ENCODE measurements around the gene TEX13B. TPM values are rescaled to one million over a fixed set of nuclear protein-coding genes. Genes with fewer than 3 reads are reported as not detected.
A peak's percentile ranks its signal among the peaks of the same experiment; 100 is the strongest.

TEX13B gene
- total RNA-seq, 1 experiment from 2014 or later, result not detected

DNA sequence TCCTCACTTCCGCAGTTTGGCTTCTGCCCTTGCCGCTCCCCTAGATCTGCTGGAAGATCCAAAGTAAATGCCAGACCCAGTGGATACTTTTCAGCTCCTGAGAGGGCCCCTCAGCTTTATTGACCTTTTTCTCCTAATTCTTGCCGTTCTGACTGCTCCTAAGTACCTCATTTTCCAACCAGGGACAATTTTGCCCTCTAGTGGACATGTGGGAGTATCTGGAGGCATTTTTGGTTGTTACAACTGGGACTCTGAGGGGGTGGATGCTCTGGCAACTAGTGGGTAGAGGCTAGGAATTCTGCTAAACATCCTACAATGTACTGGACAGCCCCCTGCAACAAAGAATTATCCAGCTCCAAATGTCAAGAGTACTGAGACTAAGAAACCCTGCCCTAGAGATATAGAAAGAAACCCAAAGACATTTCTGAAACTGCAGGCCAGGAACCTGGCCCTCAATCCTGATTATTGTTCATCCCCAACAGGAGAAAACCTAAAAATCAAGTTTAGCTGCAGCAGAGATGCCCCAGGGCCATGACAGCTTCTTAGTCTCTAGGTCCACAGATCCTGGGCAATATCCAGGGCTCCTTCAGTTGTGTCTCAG, 3.4 kb downstream of the TEX13B start:
- H3K4me2 ChIP-seq (ENCODE audit: low read length), result no peak overlapping the region
- no peaks in the 10 kb centered on the region for H3K9me3 ChIP-seq (ENCODE audit: control insufficient read depth in 1 of 2, insufficient read depth in 1 of 2, low read depth in 1 of 2, low read length in 2 of 2)
- H3K79me2 ChIP-seq (ENCODE audit: insufficient read depth, low read length), result no peaks in the 10 kb centered on the region
- no peaks in the 10 kb centered on the region for H3K36me3 ChIP-seq (ENCODE audit: control insufficient read depth in 1 of 2, insufficient read depth in 2 of 2, low read length in 2 of 2)
- no peaks in the 10 kb centered on the region for H3K4me1 ChIP-seq (ENCODE audit: control insufficient read depth in 1 of 2, insufficient read depth in 2 of 2, low read length in 2 of 2)
- TF ChIP-seq CBX3 (IDR thresholded peaks at IDR 0.05; ENCODE audit: low read depth), result no peak
- TF ChIP-seq, protein P1, sequence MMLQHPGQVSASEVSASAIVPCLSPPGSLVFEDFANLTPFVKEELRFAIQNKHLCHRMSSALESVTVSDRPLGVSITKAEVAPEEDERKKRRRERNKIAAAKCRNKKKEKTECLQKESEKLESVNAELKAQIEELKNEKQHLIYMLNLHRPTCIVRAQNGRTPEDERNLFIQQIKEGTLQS (IDR thresholded peaks at IDR 0.05), result no peak
- peak; percentile 64 for TF ChIP-seq RAD21 (IDR thresholded peaks at IDR 0.05; ENCODE audit: low read depth)
- no peak for TF ChIP-seq EGR1 (IDR thresholded peaks at IDR 0.05; ENCODE audit: low read depth)
- no peak for TF ChIP-seq SP1 (IDR thresholded peaks at IDR 0.05; ENCODE audit: low read depth)
- no peak for TF ChIP-seq FOSL1 (IDR thresholded peaks at IDR 0.05; ENCODE audit: low read depth)
- TF ChIP-seq CEBPB (IDR thresholded peaks at IDR 0.05; ENCODE audit: low read depth), result no peak
- TF ChIP-seq, protein P2, sequence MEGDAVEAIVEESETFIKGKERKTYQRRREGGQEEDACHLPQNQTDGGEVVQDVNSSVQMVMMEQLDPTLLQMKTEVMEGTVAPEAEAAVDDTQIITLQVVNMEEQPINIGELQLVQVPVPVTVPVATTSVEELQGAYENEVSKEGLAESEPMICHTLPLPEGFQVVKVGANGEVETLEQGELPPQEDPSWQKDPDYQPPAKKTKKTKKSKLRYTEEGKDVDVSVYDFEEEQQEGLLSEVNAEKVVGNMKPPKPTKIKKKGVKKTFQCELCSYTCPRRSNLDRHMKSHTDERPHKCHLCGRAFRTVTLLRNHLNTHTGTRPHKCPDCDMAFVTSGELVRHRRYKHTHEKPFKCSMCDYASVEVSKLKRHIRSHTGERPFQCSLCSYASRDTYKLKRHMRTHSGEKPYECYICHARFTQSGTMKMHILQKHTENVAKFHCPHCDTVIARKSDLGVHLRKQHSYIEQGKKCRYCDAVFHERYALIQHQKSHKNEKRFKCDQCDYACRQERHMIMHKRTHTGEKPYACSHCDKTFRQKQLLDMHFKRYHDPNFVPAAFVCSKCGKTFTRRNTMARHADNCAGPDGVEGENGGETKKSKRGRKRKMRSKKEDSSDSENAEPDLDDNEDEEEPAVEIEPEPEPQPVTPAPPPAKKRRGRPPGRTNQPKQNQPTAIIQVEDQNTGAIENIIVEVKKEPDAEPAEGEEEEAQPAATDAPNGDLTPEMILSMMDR (IDR thresholded peaks at IDR 0.05 in 2 of 3, conservative IDR thresholded peaks at IDR 0.05 in 1 of 3; ENCODE audit: borderline replicate concordance in 1 of 3, insufficient read depth in 1 of 3, low read depth in 2 of 3, low read length in 2 of 3), result peak; percentile 38 to 67 (median 53); a peak in 5 of 6 replicates
- peak; percentile 14 for TF ChIP-seq YY1 (IDR thresholded peaks at IDR 0.05; ENCODE audit: extremely low read depth, insufficient replicate concordance, low read depth, low read length)
- H2AFZ ChIP-seq (ENCODE audit: low read depth, low read length, poor library complexity, severe bottlenecking), result no peak overlapping the region
- H3K27ac ChIP-seq (ENCODE audit: low read depth, low read length), result no peak overlapping the region
- RAD21 ChIA-PET (ENCODE audit: low non-redundant PET in 1 of 2, low total read pairs in 2 of 2, uncharacterized antibody in 2 of 2, unreplicated experiment in 2 of 2), result no interaction called here
- POLR2A ChIA-PET, result no interaction called here
- DNase-seq (ENCODE audit: low read depth, low spot score), result peak; percentile 12
- H4K20me1 ChIP-seq (ENCODE audit: insufficient read depth), result no peaks in the 10 kb centered on the region
- H3K27me3 ChIP-seq (ENCODE audit: insufficient read depth, low read length), result no peaks in the 10 kb centered on the region
- ATAC-seq, result peak; percentile 85
- no peak overlapping the region for H3K9ac ChIP-seq (ENCODE audit: low read length)
- CTCF ChIA-PET, result no interaction called here
- BruUV-seq (replicated peaks), result no TSS peak
- H3K9me2 ChIP-seq (ENCODE audit: insufficient read depth), result no peaks in the 10 kb centered on the region
- intact Hi-C loops (cut with micrococcal nuclease), result loop anchor here (10.0 kb wide), 1 partner anchor 324 kb away; no protein-coding TSS in a partner anchor
- H3K4me3 ChIP-seq (replicated peaks in 1 of 2; ENCODE audit: low read depth in 1 of 2, low read length in 2 of 2), result no peak overlapping the region
